SH-SY5Y (cell line): ENCODE data around the gene KCNJ14.

Source experiments
- GATA2 ChIP-seq: IDR thresholded peaks from 2 replicates; pipeline ENCODE4 v1.6.1; 2011; ENCODE audit warnings: mild to moderate bottlenecking, low read depth, low read length
- GATA3 ChIP-seq: IDR thresholded peaks from 2 replicates; pipeline ENCODE4 v1.6.1; 2011; ENCODE audit warnings: low read depth, mild to moderate bottlenecking, low read length, moderate library complexity

GRCh38 chr19:48499316-48500090, 44.1 kb downstream of the KCNJ14 start:
- TF ChIP-seq GATA2 (no peak), GATA3 (no peak)
